ENCODE results near the gene OR2A14. TPM values are rescaled to one million over a fixed set of nuclear protein-coding genes. Genes with fewer than 3 reads are reported as not detected.

Gene OR2A14
- polyA plus RNA-seq, 3 donors = not detected

- Mint-ChIP-seq H3K36me3 (no peaks in the 10 kb centered on the region), H3K27me3 (ENCODE audit: low read depth in 3 of 3) (peaks cover 0 to 2% (median 0%) of the 10 kb centered on the region in 3 donors), H3K4me3 (no peak overlapping the region), H3K4me1 (no peaks in the 10 kb centered on the region), H3K27ac (no peak overlapping the region), H3K9me3 (peaks cover 0 to 2% (median 0%) of the 10 kb centered on the region in 7 donors)
- Histone ChIP-seq H3K4me1 (ENCODE audit: control insufficient read depth in 1 of 2, insufficient read depth in 2 of 2, low read length in 2 of 2) (no peaks in the 10 kb centered on the region), H3K27ac (ENCODE audit: low read depth in 1 of 2, low read length in 2 of 2) (no peak overlapping the region), H3K27me3 (ENCODE audit: control insufficient read depth in 2 of 2, insufficient read depth in 2 of 2, low read length in 2 of 2) (no peaks in the 10 kb centered on the region), H2AFZ (ENCODE audit: insufficient read depth, low read depth, low read length, poor library complexity, severe bottlenecking) (no peak overlapping the region), H3K4me3 (replicated peaks in 1 of 3; ENCODE audit: low read depth in 2 of 3, low read length in 3 of 3) (no peak overlapping the region), H3K9me3 (replicated peaks in 1 of 2; ENCODE audit: control insufficient read depth in 1 of 2, insufficient read depth in 1 of 2, low read length in 2 of 2) (no peaks in the 10 kb centered on the region), H3K79me2 (ENCODE audit: insufficient read depth, low read length) (no peaks in the 10 kb centered on the region), H3K4me2 (replicated peaks; ENCODE audit: extremely low read depth, low read length, poor library complexity, severe bottlenecking) (no peak overlapping the region), H3K36me3 (replicated peaks in 1 of 2; ENCODE audit: control insufficient read depth in 1 of 2, insufficient read depth in 2 of 2, low read length in 2 of 2) (no peaks in the 10 kb centered on the region), H4K20me1 (ENCODE audit: insufficient read depth, low read length) (no peaks in the 10 kb centered on the region), H3K9ac (ENCODE audit: insufficient read depth, low read length, poor library complexity, severe bottlenecking) (no peak overlapping the region)
- intact Hi-C loops (cut with micrococcal nuclease) = no loop called here
- no peak for DNase-seq
- TF ChIP-seq CTCF (IDR thresholded peaks at IDR 0.05) = no peak
Observed at GRCh38 chr7:144102041-144102440, 20.9 kb upstream of the OR2A14 start.

GRCh38 chr7:144105211-144105610 lies 17.8 kb upstream of the OR2A14 start:
- TF ChIP-seq CTCF (IDR thresholded peaks at IDR 0.05) = no peak

More at GRCh38 chr7:144105211-144105610, 17.8 kb upstream of the OR2A14 start:
- H3K27ac ChIP-seq (ENCODE audit: low read depth in 1 of 2, low read length in 2 of 2) = no peak overlapping the region
- no peak overlapping the region for H3K27ac Mint-ChIP-seq
- H2AFZ ChIP-seq (ENCODE audit: insufficient read depth, low read depth, low read length, poor library complexity, severe bottlenecking) = no peak overlapping the region
- no peaks in the 10 kb centered on the region for H3K4me1 ChIP-seq (ENCODE audit: control insufficient read depth in 1 of 2, insufficient read depth in 2 of 2, low read length in 2 of 2)
- H4K20me1 ChIP-seq (ENCODE audit: insufficient read depth, low read length) = no peaks in the 10 kb centered on the region
- H3K27me3 Mint-ChIP-seq (ENCODE audit: low read depth in 3 of 3) = peaks cover 0 to 4% (median 0%) of the 10 kb centered on the region in 3 donors
- intact Hi-C loops (cut with micrococcal nuclease) = no loop called here
- peaks cover 0 to 2% (median 0%) of the 10 kb centered on the region in 7 donors for H3K9me3 Mint-ChIP-seq
- no peaks in the 10 kb centered on the region for H3K36me3 ChIP-seq (replicated peaks in 1 of 2; ENCODE audit: control insufficient read depth in 1 of 2, insufficient read depth in 2 of 2, low read length in 2 of 2)
- no peaks in the 10 kb centered on the region for H3K79me2 ChIP-seq (ENCODE audit: insufficient read depth, low read length)
- no peak overlapping the region for H3K4me3 ChIP-seq (replicated peaks in 1 of 3; ENCODE audit: low read depth in 2 of 3, low read length in 3 of 3)
- H3K36me3 Mint-ChIP-seq = no peaks in the 10 kb centered on the region
- no peak for DNase-seq
- no peak overlapping the region for H3K4me2 ChIP-seq (replicated peaks; ENCODE audit: extremely low read depth, low read length, poor library complexity, severe bottlenecking)
- H3K9ac ChIP-seq (ENCODE audit: insufficient read depth, low read length, poor library complexity, severe bottlenecking) = no peak overlapping the region
- H3K27me3 ChIP-seq (ENCODE audit: control insufficient read depth in 2 of 2, insufficient read depth in 2 of 2, low read length in 2 of 2) = no peaks in the 10 kb centered on the region
- H3K4me1 Mint-ChIP-seq = no peaks in the 10 kb centered on the region
- no peak overlapping the region for H3K4me3 Mint-ChIP-seq
- no peaks in the 10 kb centered on the region for H3K9me3 ChIP-seq (replicated peaks in 1 of 2; ENCODE audit: control insufficient read depth in 1 of 2, insufficient read depth in 1 of 2, low read length in 2 of 2)

Data from CD14-positive monocyte (primary cell).